Gastrocnemius medialis (tissue), 4 donors: ENCODE measurements around the gene CTBP2.

Experiments
- CTCF ChIP-seq, 5 experiments: fragments of 450-650 bp in 3 of 5; fragments of 200-600 bp in 2 of 5; sonication (generic) in 2 of 5; IDR thresholded peaks in 4 of 5; conservative IDR thresholded peaks in 1 of 5; 1 replicate in 4 of 5; 2 replicates in 1 of 5; pipeline ENCODE4 v1.5.1; 2016 to 2019; ENCODE audit warnings: antibody characterized with exemption in 5 of 5, mild to moderate bottlenecking in 3 of 5, moderate library complexity in 3 of 5
- POLR2A ChIP-seq, 2 donors: fragments of 450-650 bp; IDR thresholded peaks; one replicate each; pipeline ENCODE4 v1.6.1; 2017; ENCODE audit warnings: antibody characterized with exemption in 2 of 2, mild to moderate bottlenecking in 2 of 2, moderate library complexity in 2 of 2

DNA sequence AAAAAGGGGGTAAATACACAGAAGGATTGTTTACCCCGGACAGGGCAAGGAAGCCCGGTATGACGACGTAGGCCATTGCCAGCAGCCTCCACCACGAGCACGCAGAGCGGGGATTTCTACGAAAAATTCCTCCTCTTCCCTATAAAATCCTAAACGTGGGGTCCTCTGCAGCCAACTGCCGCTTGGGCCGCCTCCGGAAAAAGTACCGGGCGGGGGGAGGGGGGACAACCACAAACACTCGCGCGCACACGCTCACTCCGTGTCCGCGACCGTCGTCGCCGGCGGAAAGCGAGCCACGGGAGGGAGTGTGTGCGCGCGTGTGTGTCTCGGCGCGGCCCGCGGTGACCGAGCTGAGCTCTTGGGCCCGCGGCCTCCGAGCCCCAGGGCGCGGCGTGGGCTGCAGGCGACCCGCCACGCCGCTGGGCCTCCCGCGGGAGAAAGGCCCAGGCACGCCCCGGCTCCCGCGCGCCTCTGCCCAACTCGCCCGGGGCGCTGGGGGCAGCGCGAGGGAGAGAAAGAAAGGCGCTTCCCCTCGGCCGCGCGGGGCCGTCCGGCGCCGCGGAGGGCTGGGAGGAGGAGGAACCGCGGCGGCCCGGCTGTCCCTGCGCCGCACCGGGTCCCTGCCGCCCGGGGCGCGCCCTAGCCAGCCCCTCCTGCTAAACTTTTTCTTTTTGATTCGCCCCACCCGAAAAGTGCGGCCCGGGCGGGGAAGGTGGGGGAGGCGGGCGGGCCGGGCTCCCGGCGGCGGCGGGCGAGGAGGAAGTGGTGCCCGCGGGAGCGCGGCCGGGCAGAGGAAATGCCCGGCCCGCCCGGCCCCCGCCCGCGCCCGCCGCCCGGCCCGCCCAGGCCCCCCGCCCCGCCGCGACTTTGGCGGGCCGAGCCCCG is 1.5 kb downstream of the CTBP2 start:
- TF ChIP-seq CTCF (IDR thresholded peaks at IDR 0.05 in 4 of 5, conservative IDR thresholded peaks at IDR 0.05 in 1 of 5) (peak in 3 of 5 experiments; percentile 7 to 24 (median 16)), POLR2A (IDR thresholded peaks at IDR 0.05) (peak; percentile 76 to 87)
